NK-92 (cell line): ENCODE data around the gene CETP.
"Not testable (repeated sequence)": the region's sequence is repeated elsewhere in the genome, so short reads cannot be mapped to it uniquely, and the experiment has no call there.

ENCODE experiments used
- DNase-seq: peaks from one replicate; lab custom pipeline; 2025; ENCODE audit not compliant: unreplicated experiment; lab: John Stamatoyannopoulos, UW

CETP gene

DNA sequence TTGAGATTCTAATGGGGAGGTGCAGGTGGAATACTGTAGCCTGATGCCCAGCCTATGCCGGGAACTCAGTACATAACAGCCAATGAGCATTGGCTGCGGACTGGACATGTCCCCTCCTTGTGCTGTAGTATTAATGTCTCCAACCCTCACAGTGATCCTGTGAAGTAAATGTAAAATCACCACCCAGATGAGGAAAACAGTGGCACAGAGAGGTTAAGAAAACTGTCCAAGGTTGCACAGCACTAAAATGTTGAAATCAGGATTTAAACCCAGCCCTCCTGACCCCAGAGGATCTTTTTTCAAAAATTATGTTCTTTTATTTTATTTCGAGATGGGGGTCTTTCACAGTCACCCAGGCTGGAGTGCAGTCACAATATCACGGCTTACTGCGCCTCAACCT is 35.5 kb downstream of the CETP start:
- no peak for DNase-seq

DNA sequence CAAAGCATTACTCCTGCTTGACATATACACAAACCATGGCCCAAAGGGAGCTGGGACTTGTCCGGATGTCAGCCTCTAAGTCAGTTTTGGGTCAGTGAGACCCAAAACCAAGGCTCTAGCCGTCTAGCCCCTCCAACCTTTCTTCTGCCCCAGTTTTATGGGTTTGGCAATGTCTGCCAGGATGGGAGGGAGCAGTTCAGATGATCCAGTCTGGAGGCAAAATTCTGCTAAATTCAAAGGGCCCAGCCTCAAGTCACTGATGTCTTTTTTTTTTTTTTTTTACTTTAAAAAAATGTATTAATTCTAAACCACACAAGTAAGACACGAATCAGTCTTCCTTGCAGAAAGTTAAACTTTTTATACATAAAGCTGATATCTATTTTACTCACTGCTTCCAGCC is 36.2 kb downstream of the CETP start:
- no peak for DNase-seq

DNA sequence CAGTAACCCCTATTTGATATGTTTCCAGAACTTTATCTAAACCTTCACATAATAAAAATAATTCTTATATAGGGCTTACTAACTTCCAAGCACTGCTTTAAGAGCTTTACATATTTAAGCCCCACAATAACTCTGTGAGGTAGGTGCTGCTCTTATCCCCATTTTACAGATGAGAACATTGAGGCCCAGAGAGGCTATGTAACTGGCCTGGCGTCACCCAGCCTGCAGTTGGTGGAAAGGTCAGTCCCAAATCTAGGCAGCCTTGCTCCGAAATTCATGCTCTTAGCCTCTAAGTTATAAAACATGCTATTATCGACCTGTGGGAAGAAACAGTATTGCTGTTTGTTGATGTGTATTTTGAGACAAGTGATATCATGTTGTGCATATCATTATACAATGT is 36.6 kb downstream of the CETP start:
- no peak for DNase-seq

DNA sequence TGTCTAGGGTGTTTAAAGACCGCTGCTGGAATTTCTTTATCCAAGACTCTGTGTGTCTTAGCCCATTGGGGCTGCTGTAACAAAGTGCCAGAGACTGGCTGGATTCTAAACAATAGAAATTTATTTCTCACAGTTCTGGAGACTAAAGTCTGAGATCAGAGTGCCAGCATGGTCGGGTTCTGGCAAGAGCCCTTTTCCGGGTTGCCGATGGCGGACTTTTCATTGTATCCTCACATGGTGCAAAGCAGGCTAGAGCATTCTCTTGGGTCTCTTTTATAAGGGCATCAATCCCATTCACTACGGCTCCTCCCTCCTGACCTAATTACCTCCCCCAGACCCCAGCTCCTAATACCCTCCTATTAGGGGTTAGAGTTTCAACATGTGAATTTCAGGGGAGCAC is 37.1 kb downstream of the CETP start:
- no peak for DNase-seq

DNA sequence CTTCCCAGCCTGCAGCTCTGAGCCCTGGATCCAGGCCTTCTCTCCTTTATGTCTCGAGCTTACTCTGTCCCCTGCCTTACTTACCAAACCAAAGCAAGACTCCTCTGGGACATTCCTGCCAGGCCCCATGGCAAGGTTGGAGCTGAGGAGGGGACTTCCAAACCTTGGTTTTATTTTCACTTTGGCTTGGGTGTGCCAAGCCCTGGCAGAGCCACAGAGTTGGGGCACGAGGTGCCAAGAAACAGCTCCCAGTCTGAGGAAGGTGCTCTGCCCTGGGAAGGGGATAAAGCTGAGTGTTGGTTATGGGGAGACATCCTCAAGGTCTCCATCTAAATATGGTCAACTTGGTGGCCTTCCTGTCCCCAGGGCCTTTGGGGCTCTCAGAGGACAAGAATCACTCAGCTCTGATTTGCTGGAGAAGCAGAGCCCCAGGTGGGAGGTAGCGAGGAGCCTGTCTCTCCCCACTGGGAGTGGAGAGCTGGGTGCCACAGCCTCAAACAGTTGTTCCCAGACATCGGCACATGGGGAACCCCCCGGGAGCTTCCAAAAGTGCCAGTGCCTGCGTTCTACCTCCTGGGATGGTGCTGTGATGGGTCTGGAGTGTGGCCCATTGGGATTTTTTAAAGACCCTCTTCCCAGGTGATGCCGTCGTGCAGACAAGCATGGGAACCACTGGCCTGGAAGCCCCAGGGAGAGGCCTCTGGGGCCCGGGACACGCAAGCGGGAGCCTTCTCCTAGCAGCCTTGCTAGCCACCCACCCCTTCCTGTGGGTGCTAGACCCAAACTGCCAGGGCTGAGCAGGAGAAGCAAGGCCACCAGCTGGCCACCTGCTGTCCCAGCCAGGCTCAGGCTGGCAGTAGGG is 37.9 kb downstream of the CETP start:
- no peak for DNase-seq

DNA sequence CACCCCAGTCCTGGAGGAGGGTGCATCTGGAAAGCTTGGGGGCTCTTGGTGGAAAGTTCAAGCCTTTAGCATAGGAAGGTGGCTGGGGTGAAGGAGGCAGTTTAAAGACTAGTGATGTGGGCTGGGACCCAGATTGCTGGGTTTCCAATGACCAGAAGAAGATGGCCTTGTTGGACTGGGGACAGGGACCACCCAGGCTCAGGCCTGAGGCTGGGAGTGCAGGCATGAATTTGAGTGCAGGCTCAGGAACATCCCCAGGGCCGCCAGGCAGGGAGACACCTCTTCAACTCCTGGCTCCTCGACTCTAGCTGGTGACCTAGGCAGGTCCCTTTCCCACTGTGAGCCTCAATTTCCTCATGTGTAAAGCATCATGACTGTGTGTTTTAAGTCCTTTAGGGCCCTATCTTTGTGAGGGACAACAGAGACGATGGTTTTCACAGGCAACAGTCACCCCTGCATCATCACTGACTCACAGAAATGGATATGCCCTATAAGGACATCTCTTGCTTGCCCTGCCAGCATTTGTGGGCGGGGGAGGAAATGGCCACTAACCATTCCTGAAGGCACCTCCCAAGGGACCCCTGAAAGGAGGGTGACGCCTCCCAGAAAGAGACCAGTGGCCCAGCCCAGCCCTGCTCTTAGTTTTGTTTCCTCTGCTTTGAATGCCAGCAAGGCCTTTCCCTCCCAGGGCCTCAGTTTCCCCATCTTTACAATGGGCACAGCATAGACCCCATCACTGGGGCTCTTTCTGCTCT is 38.7 kb downstream of the CETP start:
- DNase-seq = no peak

DNA sequence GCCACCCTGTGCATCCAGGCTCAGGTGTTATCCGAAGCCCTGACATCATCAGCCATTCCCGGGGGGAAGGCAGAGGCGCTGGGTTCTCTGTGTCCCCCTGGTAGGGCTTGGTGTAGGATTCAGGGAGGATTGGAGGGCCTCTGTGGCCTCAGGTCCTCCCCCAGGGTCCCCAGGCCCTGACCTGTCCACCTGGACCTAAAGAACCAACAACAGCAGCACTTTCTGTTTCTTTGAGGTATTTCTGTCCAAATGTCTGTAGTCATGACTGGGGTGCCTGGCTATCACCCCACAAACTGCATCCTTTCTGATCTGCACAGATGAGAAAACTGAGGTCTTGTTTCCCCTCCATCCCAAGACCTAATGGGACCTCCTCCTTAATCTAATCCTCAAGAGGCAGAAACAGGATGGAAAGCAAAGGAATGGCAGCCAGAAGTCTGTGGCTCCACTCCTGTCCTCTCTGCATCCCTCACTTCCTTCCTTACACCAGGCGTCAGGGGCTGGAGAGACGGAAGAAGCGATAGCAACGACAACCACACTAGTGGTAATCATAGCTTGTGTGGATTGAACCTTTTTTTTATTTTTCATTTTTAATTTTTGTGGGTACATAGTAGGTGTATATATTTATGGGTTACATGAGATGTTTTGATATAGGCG is 39.4 kb downstream of the CETP start:
- no peak for DNase-seq

DNA sequence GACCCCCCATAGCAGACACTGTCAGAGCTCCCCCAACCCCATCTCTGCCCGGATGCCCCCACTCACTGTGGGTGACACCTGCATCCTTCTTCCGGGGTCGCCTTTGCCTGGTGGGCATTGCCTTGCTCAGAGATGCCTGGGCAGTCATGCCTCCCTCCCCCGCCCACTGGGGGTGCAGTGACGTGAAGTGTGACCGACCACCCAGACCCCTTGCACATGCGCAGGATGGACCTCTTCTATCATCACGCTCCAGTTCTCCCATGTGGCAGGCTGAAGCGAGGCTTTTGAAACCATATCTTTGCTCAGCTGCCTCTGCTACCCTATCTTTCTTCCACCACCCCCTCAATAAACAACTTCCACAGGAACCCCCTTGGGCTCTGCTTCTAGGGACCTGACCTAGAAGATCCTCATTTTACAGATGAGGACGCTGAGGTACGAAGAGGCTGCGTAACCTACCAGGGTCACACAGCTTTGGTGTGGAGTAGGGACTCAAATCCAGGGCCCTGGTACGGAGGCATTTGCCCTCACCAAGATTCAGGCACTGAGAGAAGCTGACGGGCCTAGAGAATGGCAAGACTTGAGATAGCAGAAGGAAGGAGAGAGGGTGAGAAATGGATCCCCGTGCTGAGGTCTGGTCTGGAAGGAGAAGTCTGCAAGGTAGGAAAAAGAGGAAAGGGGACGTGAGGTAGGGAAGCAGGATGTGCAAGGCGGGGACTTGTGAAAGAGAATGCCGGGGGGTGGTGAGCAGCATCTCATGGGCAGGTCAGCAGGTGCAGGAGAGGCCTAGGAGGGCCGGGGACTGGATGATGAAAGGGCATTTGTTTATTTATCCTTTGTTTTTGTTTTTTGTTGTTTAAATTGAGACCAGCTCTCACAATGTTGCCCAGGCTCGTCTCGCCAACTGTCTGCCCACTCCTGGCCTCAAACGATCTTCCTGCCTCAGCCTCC is 42.0 kb downstream of the CETP start:
- DNase-seq = no peak

DNA sequence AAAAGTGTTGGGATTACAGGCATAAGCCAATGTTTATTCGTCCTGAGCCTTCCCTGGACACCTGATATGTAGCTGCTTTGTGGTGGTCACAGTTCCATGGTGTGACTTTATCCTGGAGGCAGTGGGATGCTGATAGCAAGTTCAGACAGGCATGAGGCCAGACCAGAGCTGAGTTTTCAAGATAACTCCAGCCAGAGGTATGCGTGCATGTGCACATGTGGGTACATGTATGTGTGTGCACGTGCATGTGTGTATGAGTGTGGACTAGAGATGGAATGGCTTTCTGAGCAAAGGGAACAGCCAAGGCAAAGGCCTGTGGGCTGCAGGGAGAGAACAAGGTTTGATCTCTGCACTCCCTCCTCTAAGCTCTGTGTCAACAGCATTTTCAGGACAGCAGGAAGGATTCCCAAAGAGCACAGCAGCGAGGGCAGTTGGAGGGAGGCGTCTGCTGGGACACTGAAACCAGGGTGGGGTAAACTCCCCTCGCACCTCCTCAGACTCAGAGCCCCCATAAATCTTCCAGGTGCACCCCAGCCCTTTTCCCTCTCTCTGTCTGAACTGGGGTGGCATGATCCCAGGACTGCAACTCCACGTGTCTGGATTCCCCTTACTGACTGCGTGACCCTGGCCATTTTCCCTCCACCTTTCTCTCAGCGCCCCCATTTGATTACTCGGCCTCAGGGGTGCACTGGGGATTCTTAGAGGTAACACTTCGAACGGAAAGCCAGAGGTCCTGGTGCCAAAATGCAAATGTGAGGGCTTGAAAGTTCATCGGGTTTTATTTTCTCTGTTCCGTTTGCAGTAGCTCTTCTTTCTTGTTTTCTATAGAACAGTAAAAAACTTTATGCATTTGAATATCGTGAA is 42.9 kb downstream of the CETP start:
- no peak for DNase-seq

DNA sequence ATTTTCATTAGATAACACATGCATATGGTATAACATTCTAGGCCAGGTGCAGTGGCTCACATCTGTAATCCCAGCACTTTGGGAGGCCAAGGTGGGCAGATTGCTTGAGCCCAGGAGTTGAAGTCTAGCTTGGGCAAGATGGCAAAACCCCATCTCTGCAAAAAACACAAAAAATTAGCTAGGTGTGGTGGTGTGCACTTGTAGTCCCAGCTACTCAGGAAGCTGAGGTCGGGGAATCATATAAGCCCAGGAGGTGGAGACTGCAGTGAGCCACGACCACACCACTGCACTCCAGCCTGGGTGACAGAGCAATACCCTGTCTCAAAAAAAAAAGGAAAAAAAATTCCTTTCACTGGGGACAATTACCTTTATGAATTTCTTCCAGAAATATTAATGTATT is 43.8 kb downstream of the CETP start:
- DNase-seq = not testable (repeated sequence)

DNA sequence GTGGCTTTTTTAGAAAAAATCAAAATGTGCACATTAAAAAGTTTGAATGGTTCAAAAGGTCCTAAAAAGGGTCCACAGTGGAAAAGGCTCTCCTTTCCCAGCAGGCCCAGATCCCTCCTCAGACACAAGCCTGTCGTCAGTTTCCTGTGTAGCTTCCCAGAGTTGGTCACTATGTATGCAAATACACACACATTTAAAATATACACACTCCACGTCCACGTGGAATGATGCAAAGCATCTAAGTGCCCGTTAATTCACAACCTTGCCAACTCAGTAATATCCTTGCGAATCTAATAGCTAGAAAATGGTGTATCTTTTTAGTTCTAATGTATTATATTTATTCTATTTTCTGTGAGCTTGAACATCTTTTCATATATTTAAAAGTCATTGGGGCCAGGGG is 45.3 kb downstream of the CETP start:
- DNase-seq = no peak

DNA sequence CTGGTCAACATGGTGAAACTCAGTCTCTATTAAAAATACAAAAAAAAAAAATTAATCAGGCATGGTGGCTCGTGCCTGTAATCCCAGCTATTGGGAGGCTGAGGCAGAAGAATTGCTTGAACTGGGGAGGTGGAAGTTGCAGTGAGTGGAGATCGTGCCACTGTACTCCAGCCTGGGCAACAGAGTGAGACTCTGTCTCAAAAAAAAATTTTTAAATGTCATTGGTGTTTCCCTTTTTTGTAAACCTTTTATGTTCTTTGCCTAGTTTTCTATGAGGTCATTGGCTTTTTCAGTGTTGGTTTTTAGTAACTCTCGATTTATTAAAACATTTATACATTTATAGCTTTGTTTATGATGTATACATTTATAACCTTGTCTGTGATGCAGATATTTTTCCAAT is 45.8 kb downstream of the CETP start:
- DNase-seq = no peak

DNA sequence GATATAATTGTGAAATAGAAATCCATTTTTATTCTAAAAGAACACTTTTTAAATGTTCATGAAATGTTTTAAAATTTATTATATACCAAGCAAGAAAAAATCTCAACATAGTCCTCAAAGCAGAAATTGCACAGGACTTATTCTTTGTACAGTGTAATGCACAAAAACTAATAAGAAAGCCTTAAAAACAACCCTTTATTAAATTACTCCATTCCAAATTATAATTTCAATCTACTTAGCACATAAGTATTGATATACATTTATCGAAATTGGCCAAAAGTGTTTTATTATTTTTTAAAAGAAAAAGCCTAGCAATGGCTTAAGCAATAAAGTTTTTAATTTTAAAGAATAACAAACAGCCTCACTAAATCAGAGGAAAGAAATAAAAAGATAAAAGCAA is 46.7 kb downstream of the CETP start:
- DNase-seq = no peak

DNA sequence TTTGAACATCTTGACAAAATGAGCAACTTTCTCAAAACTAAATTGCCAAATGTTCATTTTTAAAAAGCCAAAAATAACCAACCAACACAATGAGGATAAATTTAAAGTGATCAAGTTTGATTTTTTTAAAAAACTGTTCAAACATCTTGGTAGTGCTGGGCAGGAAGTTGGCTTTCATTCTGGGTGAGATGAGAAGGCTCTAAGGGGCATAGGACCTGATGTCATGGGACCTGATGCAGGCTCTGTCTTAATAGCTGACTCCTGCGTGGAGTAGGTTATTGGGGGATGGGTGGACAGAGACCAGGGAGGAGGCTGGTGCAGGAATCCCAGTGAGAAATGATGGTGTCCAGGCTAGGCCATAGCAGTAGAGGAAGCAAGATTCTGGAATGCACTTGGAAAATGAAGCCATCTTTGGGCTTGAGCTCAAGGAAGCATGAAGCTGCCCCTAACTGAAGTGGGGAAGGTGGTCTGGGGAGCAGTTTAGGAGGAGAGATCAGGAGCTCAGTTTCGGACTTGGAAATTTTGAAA is 48.0 kb downstream of the CETP start:
- no peak for DNase-seq

DNA sequence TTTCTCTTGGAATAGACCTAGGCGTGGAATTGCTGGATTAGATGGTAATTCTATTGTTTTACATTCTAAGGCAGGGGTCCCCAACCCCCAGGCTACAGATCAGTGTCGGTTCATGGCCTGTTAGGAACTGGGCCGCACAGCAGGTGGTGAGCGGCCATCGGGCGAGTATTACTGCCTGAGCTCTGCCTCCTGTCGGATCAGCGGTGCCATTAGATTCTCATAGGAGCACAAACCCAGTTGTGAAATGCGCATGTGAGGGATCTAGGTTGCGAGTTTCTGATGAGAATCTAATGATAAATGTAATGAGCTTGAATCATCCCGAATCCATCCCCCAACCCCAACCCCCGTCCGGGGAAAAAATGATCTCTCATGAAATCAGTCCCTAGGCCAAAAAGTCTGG is 50.6 kb downstream of the CETP start:
- no peak for DNase-seq

DNA sequence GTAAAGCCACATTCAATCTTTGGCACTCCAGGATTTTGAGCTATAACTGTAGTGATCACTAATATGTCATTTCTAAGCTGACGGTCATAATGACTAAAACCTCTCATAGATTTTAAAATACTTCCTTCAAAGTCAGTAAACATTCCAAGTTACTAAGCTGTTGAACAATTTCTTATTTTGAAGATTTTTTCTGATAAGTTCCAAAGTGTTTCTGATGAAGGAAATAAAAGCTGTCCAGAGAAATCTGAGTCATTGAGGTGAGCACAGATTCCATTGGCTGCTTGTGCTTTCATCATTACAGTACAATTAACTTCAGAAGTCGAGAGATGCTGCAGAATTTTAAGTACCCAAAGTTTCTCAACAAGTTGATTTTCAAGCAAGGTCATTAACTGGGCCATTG is 51.5 kb downstream of the CETP start:
- DNase-seq = no peak

DNA sequence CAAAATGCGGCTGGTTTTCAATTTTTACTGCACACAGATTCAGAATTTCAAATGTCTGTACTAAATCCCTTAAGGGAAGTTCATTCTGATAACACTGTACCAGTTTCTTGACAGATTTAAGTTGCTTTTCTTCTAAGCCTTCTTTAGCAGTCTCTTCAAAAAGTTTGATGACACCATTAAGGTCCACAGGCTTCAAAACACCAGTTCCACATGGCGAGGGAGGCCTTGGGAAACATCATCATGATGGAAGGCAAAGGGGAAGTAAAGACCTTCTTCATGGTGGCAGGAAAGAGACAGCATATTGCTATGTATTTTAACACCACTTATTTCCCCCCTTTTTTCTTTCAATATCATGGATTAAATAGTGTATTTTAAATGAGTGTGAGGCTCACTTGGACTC is 52.2 kb downstream of the CETP start:
- DNase-seq = no peak

DNA sequence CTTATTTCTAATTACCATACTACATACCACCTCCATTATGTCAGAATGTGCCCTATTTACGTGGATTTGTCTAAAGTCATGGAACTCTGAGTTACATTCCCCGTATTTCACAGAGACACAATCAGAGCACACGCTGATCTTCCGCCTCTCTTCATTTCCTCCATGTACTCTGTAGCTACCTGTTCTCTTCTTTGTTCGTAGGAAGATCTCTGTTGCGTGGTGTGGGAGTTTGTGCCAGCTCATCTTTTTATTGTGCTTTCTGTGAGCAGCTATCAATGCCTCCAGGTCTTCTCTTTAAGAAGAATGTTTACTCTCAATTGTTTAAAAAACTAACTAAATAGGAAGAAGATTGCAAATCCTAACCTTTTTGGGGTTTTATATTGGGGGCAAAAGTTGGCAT is 54.6 kb downstream of the CETP start:
- no peak for DNase-seq

DNA sequence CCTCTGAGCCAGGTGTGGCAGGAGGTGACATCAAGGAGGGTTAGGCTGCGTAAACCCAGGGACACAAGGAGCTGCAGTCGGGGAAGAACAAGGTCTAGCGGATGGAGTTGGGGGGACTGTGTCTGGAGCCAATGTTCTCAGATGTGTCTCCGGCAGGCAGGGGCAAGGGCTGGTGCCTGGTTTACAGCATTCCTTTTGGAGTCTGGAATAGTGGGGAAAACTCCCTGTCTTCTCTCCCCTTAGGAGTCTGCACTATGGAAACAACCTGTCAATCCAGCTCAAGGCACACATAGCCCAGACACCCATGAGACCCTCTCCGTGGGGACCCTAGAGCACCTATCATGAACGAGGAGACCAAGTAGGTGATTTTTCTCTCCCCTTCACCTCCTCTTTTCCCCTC is 55.1 kb downstream of the CETP start:
- DNase-seq = no peak

DNA sequence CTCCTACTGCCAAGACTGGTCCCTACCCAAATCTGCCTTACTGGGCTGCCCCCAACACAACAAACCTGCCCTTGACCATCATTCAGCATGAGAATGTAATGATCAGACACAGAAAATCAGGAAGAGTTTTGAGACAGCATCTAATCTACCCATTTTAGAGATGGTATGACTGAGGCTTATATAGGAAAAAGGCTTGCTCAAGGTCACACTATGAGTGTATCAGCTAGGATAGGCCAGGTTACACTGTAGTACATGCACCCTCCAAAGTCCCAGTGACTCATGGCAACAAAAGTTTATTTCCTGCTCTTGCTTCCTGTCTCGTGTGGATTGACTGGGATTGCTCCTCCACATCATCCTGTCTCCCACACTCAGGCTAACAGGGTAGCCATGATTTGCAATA is 55.5 kb downstream of the CETP start:
- DNase-seq = no peak
